Measurements from ENCODE around the gene PAK4. TPM values are rescaled to one million over a fixed set of nuclear protein-coding genes. Genes with fewer than 3 reads are reported as not detected.

The PAK4 gene
- total RNA-seq, 3 donors from 2014 or later: 3.5 to 12.0 (median 10.2) TPM

DNA sequence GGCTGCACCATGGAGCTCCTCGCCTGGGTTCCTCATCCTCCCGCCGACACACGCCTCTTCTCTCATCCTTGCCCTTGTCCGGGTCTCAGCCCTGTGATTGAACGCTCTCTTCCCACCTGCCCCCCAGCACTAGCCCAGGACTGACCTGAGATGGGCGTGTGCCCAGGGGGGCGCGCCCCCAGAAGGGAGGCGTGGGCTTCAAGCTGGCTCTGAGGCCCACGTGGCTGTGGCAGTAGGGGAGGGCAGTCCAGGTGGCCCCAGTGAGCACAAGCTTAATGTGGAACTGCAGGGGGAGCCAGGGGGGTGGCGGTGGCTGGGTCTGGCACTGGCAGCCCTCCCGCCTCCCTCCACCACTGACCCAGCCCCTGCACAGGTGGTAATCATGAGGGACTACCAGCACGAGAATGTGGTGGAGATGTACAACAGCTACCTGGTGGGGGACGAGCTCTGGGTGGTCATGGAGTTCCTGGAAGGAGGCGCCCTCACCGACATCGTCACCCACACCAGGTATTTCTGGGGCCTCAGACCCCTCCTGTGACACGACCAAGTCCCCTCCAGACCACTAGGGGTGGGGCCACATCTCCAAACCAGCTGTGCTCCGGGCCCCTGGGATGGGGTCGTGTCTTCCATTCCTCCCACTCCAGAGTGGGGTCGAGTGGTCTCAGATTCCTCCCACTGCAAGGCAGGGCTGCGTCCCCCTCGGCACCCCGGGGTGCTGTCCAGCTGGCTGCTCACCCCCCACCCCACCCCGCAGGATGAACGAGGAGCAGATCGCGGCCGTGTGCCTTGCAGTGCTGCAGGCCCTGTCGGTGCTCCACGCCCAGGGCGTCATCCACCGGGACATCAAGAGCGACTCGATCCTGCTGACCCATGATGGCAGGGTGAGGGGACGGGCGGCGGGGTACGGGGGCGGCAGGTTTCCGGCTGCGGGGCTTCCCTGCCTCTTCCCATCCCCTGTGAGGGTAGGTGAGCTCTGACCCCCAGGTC is 49.3 kb downstream of the PAK4 start:
- no peak overlapping the region for H3K27ac ChIP-seq
- H3K9me3 ChIP-seq: no peaks in the 10 kb centered on the region
- TF ChIP-seq, protein P1, sequence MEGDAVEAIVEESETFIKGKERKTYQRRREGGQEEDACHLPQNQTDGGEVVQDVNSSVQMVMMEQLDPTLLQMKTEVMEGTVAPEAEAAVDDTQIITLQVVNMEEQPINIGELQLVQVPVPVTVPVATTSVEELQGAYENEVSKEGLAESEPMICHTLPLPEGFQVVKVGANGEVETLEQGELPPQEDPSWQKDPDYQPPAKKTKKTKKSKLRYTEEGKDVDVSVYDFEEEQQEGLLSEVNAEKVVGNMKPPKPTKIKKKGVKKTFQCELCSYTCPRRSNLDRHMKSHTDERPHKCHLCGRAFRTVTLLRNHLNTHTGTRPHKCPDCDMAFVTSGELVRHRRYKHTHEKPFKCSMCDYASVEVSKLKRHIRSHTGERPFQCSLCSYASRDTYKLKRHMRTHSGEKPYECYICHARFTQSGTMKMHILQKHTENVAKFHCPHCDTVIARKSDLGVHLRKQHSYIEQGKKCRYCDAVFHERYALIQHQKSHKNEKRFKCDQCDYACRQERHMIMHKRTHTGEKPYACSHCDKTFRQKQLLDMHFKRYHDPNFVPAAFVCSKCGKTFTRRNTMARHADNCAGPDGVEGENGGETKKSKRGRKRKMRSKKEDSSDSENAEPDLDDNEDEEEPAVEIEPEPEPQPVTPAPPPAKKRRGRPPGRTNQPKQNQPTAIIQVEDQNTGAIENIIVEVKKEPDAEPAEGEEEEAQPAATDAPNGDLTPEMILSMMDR (IDR thresholded peaks at IDR 0.05): no peak
- TF ChIP-seq POLR2AphosphoS5 (IDR thresholded peaks at IDR 0.05) (no peak), POLR2A (IDR thresholded peaks at IDR 0.05) (no peak)
- peaks cover 9% of the 10 kb centered on the region for H3K36me3 ChIP-seq
- no peaks in the 10 kb centered on the region for H3K4me1 ChIP-seq
- no peaks in the 10 kb centered on the region for H3K27me3 ChIP-seq
- no peak overlapping the region for H3K4me3 ChIP-seq
- intact Hi-C loops (cut with DNase I; ENCODE audit: low total_unique reads): no loop called here
- no peak for DNase-seq (ENCODE audit: low spot score in 2 of 2)

DNA sequence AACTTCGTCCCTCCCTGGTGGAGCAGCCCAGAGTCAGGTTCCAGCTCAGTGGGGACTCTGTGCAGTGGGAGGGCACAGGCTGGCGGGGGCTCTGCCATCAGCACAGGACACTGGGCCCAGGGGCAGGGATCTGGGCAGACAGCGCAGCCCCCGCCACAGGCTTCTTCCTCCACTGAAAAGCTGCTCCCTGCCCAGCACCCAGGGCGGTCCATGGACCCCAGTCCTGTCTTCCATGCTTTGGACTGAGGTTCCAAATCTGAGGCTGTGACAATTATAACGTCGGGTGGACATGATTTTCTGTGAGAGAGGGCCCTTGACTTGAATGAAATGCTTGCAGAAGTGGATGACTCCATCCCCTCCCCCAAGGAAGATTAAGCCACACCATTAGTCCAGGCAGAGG is 50.0 kb downstream of the PAK4 start:
- intact Hi-C loops (cut with DNase I; ENCODE audit: low total_unique reads): no loop called here
- Histone ChIP-seq H3K9me3 (no peaks in the 10 kb centered on the region), H3K4me1 (no peaks in the 10 kb centered on the region), H3K27me3 (no peaks in the 10 kb centered on the region), H3K4me3 (no peak overlapping the region), H3K36me3 (peaks cover 9% of the 10 kb centered on the region), H3K27ac (no peak overlapping the region)
- DNase-seq (ENCODE audit: low spot score in 2 of 2): no peak
- TF ChIP-seq POLR2A (IDR thresholded peaks at IDR 0.05) (no peak), POLR2AphosphoS5 (IDR thresholded peaks at IDR 0.05) (no peak)
- TF ChIP-seq, protein P1 (IDR thresholded peaks at IDR 0.05): no peak

DNA sequence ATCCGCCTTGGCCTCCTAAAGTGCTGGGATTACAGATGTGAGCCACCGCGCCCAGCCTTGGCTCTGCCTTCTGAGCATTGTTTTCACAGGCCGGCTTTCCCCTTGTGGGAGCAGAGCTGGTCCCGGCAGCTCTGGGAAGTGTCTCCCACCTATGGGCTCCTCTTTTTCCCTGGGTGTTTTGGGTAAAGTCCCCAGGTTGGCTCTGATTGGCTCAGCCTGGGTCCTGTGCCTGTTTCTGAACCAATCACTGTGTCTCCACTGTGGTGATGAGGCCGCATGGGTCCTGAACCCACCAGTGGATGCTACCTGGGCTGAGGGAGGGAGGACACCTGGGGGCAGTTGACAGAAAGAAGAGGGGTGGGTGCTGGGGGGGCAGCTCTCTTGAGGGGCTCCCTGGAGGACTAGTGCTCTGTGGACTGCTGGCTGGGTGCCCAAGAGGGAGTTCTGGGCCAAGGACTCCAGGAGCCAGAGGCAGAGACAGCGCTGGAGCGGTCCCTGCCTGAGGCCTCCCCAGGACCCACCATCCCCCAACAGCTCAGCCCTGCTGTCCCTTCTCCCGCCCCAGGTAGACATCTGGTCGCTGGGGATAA is 51.6 kb downstream of the PAK4 start:
- intact Hi-C loops (cut with DNase I; ENCODE audit: low total_unique reads): no loop called here
- Histone ChIP-seq H3K36me3 (peaks cover 9% of the 10 kb centered on the region), H3K4me1 (no peaks in the 10 kb centered on the region), H3K27me3 (no peaks in the 10 kb centered on the region), H3K27ac (no peak overlapping the region), H3K9me3 (no peaks in the 10 kb centered on the region), H3K4me3 (no peak overlapping the region)
- TF ChIP-seq, protein P1 (IDR thresholded peaks at IDR 0.05): no peak
- TF ChIP-seq POLR2AphosphoS5 (IDR thresholded peaks at IDR 0.05): no peak
- TF ChIP-seq POLR2A (IDR thresholded peaks at IDR 0.05): no peak
- DNase-seq (ENCODE audit: low spot score in 2 of 2): no peak

DNA sequence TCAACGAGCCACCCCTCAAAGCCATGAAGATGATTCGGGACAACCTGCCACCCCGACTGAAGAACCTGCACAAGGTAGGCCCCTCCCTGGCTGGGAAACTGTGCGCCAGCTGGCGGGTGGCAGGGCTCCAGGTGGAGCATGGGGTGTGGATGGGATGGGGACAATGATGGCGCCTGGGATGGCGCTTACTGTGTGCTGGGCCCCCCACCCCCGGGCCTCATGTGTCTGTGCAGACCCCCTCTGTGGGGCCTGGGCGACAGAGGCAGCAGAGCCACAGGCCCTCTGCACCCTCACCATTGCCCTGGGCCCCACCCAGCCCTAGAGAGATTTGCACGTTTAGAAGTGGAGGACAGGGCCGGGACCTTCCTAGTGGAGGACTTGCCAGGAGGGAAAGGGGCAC is 52.1 kb downstream of the PAK4 start:
- H3K4me1 ChIP-seq: no peaks in the 10 kb centered on the region
- H3K4me3 ChIP-seq: no peak overlapping the region
- no peak for DNase-seq (ENCODE audit: low spot score in 2 of 2)
- no peaks in the 10 kb centered on the region for H3K27me3 ChIP-seq
- intact Hi-C loops (cut with DNase I; ENCODE audit: low total_unique reads): no loop called here
- H3K9me3 ChIP-seq: no peaks in the 10 kb centered on the region
- peaks cover 9% of the 10 kb centered on the region for H3K36me3 ChIP-seq
- H3K27ac ChIP-seq: no peak overlapping the region
- TF ChIP-seq POLR2A (IDR thresholded peaks at IDR 0.05): no peak
- no peak for TF ChIP-seq POLR2AphosphoS5 (IDR thresholded peaks at IDR 0.05)
- TF ChIP-seq, protein P1 (IDR thresholded peaks at IDR 0.05): no peak
